AG20443 (cell line): Measurements from ENCODE around the gene ASB13.
A peak's percentile ranks its signal among the peaks of the same experiment; 100 is the strongest.
"Not testable (repeated sequence)": the region's sequence is repeated elsewhere in the genome, so short reads cannot be mapped to it uniquely, and the experiment has no call there.

Experiments
- DNase-seq: peaks from one replicate; pipeline ENCODE4 v3.0.0; 2012; ENCODE audit warnings: low spot score, mixed read lengths

The ASB13 gene

DNA sequence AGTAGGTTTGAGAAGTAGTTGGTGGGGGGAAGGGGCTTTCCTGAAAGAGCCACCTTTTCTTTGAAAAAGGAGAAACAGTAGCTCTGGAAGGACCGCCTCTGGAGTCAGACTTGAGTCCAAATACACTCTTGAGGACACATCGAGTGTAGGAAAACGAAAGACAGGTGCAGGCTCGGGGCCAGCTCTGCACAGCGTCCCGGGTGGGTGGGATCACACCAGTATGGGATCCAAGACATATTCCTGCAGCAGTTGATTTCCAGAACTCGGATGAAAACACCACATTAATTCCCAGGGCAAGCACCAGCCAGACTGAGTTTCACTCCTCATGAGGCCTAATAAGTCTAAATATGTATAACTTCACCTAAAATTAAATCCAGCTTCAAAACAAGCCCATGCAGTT lies 61.4 kb downstream of the ASB13 start:
- DNase-seq = no peak

DNA sequence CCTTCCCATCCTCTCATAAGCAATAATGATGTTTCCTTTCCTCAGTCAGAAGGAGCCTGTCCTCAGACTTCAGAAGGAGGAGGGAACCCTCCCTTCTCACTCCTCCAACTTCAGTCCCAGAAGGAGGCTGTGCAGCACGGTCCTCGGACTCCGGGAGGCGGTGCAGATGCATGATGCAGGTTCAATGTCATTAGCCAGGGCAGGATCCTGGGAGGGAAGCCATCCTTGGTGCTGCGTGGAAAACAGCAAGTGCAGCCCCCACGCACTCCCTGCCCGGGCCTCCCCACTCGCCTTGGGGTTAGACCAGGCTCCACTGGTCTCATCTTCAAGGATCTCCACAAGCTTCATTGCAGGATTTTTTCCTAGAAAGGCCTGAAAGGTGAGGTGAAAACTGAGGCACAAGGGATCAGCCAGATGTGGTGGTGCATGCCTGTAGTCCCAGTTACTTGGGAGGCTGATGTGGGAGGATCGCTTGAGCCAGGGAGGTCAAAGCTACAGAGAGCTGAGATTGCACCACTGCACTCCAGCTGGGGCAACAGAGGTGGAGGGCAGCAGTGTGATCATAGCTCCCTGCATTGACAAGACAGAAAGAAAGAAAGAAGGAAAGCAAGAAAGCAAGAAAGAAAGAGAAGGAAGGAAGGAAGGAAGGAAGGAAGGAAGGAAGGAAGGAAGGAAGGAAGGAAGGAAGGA lies 62.0 kb downstream of the ASB13 start:
- DNase-seq = no peak

DNA sequence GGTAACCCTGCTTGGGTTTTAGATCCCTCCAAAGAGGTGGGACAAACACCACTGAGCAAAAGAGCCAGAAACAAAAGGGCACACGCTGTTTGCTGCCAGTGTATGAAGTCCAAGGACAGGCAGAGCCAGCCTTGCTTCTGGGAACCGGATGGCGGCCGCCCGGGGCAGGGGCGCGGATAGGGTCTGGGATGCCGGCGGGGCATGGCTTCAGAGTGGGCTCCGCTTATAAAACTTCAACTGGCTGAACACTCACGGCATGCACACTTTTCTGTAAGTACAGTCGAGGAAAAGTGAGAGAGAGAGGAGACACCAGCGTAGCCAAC lies 62.6 kb downstream of the ASB13 start:
- DNase-seq = no peak

DNA sequence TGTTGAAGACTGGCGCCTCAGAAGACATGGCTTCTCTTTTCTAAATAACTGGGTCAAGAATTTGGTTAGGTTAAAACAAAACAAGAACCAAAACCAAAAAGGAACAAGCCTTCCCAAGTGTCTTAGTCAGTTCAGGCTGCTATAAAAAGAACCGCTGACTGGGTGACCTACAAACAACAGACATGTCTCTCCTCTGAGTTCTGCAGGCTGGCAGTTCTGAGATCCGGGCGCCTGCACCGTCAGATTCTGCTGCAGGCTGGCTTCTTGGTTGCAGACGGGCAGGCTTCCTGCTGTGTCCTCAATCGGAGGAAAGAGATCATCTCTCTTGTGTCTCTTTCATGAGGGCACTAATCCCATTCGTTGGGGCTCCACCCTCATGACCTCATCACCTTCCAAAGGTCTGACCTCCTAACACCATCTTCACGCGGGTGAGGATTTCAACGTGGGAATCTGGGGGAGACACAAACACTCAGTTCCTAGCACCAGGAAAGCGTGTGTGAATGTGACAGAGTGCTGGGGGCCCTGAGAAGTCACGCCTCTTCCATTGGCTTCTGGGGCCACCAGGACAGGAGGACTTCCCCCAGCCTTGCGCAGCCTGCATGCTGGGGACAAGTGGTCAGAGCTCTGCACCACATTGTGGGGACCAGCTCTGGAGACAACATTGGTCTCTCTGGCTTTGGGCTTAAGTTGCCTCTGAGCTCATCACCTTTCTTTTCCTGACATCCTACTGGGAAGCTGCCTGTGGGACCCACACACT lies 63.1 kb downstream of the ASB13 start:
- DNase-seq = no peak

DNA sequence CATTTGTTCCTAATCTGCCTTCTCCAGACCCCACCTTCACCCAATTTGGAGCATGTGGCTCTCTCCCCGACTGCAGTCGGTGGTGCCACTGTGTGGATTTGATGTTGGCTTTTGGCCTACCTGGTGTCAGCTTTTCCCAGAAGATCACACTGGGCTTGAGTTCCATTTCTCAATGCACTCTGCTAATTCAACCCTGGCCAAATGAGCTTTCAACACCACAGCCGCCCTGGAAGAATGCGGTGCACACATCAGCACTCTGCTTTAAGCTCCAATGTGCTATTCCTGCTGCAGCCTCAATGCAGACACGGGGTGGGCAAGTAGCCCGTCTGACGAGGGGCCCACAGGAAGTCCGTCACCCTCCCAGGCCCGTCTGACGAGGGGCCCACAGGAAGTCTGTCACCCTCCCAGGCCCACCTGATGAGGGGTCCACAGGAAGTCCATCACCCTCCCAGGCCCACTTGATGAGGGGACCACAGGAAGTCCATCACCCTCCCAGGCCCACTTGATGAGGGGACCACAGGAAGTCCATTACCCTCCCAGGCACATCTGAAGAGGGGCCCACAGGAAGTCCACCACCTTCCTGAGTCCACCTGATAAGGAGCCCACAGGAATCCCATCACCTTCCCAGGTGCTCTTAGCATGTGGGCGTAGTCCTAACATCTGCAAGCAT lies 64.4 kb downstream of the ASB13 start:
- DNase-seq = no peak

DNA sequence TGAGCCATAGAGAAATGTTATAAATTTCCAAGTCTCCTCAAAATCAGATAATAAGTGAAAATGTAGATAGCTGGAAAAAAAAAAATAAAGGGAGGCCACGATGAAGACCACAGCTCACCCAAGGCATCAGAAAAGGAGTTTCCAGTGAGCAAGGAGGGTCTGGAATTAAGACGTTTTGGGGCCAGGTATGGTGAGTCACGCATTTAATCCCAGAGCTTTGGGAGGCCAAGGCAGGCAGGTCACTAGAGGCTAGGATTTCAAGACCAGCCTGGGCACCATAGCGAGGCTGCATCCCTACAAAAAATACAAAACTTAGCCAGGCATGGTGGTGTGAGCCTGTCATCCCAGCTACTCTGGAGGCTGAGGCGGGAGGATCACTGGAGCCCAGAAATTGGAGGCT lies 65.5 kb downstream of the ASB13 start:
- no peak for DNase-seq

DNA sequence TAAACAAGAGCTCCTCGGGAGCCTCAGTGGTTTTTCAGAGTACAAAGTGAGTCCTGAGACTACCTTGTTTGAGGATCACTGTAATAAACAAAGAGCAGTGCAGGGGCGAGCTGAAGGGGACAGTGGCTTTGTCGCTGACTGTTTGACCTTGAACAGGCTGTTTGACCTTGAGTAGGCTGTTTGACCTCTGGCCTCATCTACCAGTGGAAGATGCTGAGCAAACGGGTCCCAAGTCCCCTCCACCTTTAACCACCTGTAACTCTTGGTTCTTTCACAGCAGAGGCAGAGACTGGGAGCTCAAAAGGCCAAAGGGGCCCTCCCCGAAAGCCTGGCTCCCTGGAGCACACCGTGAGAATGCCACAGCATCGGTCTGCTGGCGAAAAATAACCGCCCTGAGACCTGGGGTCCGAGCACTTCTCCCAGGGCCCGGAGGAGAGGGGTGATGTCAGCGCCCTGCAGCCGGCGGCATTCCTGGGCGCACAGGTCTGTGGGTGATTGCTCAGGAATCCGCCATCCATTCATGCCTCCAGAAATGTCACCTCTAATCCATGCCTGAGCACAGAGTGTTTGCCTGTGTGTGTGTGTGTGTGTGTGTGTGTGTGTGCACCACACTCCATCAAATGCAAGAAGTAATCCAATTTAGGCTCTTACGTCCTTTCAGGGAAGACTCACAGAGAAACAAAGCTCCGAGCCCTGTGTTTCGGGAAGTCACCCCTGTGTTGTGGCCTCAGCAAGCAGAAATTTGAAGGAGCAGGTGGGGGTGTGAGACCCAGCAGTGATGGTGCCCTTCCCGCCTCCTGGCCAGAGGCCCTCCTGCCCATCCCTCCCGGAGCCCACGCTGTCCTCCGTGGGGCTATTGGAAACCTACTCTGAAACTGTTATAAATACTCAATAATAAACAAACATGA lies 66.5 kb downstream of the ASB13 start:
- DNase-seq = no peak

DNA sequence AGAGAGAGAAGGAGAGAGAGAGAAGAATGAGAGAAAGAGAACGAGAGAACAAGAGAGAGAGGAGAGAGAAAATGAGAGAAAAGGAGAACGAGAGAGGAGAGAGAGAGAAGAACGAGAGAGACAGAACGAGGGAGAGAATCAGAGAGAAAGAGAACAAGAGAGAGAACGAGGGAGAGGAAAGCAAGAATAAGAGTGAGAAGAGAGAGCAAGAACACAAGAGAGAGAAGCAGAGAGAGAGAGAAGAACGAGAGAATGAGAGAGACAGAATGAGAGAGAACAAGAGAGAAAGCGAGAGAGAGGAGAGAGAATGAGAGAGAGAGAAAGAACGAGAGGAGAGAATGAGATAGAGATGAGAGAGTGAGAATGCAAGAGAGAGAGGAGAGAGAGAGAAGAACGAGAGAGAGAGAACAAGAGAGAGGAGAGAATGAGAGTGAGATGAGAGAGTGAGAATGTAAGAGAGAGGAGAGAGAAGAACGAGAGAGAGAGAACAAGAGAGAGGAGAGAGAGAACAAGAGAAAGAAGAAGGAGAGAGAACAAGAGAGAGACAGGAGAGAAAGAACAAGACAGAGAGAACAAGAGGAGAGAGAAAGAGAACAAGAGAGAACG lies 68.2 kb downstream of the ASB13 start:
- no peak for DNase-seq

DNA sequence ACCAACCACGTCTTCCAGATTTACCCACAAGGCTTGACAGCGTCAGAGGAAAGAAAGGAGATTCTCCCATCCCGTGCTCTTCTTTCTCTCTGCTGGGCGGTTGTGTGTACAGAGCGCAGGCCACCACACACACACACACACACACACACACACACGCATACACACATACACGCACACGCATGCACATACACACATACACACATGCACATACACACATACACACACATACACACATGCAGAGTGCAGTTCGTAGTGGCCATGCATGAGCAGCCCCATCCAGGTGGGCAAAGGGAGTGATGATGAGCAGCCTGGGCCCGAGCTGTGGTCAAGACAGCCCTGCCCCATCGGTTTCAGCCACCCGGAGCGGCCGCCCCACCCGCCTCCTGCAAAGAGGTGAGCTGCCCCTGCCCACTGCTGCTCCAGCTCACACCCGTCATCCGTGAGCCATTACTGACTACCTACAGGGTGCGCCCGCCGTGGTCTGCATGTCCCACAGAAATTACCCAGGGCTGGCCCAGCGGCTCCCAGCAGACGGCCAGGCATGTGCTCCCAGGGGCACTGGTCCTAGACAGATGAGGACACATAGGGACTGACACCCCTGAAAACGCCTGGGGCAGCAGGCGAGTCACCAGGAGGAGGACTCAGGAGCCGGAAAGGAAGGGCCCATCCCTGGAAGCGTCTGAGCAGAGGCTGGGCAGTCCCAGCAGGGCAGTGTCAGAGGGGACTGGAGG lies 69.6 kb downstream of the ASB13 start:
- DNase-seq = peak; percentile 58

DNA sequence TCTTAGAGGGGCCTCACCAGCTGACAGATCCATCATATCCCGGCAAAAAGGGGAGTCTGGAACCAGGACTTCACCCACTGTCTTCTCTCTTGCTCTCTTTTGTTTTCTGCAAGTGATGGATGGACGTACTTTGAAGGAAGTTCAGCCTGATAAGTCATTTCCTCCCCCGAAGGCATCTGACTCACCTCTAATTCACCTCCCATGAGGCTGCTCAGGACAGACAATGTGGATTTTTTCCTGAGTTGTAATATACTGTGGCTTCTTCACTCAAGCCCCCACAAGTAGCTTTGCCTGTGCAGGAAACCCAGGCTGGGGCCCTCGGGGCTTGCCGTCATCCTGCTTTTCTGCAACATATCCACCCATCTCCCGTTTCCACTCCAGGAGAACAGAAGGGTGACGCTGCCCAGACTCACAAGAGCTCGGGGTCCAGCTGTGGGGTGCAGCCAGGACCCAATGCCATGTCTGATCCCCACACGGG lies 70.4 kb downstream of the ASB13 start:
- DNase-seq = peak; percentile 73

DNA sequence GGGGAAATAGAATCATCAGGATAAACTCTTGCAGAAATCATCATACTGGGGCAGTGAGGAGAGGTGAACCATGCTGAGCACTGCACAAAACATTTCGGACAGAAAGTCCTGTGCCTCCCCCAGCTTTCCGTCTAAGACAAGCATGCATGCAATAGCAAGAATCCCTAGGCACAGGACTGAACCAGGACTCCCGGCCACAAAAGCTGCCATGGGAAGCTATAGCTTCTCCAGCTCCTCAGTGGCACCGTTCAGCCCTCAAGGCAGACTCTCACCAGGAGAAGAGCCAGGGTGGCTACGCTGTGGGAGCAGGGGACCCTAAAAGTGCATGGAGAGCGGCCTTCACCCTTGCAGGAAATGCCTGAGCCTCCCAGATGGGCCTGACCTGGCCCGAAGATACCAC lies 70.8 kb downstream of the ASB13 start:
- DNase-seq = no peak

DNA sequence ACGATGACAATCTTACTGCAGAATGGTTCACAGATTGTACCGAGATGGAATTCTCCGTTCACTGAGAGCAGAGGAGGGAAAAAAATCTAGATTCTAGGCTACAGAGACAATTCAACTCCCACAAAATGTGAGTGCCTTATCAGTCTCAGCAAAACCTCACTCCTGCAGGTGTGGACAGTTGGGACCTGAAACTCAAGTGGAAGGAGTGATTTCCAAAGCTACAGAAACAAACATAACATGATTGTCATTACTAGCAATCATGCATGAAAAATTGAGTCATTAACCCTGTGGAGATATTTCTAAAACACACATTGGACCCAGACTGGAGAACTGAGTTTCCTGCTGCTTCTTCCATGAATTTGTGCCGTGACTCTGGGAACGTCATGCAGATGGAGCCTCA lies 71.3 kb downstream of the ASB13 start:
- no peak for DNase-seq

DNA sequence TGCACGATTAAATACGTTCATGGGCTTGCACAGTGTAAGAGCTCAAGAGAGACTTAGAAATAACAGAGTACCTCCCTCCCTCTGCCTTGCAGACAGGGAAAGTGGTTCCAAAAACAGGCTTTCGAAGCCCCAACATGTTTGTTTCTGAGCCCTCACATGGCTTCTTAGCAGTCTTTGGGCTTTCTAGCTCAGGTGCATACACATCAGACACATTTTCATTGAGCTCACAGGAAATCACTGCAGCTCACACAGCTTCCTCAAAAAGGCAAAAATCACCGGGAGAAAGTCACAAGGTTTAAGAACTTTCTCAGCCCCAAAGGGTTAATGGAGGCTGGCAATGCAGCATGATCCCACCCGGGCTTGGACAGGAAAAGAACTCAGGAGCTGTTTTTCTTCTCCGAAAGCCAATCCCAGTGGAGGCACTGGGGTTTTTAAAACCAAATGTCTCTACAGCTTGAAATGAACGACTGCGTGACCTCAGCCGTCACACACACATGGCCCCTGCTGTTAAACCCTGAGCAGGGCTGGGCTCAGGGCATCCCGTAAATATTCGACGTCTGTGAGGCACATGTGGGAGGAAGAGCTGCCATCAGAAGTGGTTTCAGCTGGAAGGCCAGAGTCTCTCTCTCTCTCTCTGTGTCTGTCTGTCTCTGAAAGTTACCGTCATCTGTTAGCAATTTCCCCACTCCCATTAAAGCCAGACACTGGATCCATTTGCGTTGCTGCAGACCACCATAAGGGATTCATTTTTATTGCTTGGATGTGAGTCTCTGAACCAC lies 71.9 kb downstream of the ASB13 start:
- peak; percentile 78 for DNase-seq

DNA sequence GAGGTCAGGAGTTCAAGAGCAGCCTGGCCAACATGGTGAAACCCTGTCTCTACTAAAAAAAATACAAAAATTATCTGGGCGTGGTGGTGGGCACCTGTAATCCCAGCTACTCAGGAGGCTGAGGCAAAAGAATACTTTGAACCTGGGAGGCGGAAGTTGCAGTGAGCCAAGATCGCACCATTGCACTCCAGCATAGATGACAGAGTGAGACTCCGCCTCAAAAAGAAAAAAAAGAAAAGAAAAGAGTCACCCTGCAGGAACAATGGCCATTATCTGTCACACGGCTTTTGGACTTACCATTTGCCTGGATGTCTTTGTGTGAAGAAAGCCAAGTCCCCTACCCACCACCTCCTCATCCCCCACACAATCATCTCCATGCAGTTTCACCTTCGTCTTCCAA lies 73.0 kb downstream of the ASB13 start:
- DNase-seq = not testable (repeated sequence)

DNA sequence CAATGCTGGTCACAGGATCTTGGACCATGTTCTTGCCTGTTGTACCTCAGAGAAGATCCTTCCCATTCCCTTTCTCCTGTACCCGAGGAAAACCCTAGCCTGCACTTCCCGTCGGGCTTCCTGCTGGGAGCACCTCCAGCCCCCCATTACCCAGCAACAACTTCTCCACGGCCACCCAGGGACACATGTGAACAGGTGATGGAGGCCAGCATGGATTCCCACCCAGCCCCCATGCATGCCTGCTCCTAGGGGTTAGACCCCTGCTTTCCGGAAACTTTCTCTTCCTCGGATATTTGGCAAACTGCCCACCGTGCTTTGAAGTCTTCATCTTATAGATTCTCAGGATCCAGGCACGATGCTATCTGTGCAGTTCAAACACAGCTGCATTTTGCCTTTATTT lies 74.3 kb downstream of the ASB13 start:
- DNase-seq = no peak

DNA sequence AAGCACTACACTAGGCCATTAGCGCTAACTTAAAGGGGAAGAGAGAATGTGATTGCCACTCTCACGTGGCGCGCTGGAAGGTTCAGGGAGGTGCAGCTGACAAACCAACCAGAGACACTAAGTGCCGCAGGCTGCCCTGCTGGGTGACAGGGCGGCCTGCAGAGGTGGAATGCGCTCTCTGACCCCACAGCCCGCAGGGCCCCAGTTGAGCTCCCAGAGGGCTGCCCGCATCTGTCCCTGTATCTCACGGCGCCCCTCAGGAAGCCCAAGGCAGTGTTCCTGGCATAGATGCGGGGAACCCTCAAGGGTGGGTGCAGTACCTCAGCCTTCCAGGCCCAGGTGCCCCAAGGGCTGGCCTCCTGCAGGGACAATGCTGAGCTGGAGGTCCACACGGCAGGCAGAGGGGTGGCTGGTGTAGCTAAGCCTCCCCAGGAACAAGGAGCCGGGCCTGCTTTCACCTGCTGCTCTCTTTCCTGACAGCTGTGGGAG lies 75.0 kb downstream of the ASB13 start:
- DNase-seq = no peak

DNA sequence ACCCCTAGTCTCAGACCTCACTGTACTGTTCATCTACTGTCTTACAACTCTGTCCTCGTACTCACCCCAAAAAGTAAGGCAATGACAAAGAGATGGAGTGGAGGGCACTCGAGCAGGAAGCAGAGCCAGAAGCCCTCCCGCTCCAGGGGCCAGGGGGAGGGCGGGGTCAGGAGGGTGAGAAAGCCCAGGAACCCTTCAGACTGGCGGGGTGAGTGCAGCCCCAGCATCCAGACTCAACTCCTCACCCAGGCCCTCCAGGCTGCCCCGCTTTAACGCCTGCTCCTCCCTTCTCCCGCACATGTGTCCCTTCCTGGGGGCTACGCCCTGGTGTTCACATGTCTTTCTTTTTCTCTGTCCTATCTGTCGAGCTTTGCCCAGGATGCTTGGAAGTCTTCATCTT lies 75.6 kb downstream of the ASB13 start:
- DNase-seq = no peak

DNA sequence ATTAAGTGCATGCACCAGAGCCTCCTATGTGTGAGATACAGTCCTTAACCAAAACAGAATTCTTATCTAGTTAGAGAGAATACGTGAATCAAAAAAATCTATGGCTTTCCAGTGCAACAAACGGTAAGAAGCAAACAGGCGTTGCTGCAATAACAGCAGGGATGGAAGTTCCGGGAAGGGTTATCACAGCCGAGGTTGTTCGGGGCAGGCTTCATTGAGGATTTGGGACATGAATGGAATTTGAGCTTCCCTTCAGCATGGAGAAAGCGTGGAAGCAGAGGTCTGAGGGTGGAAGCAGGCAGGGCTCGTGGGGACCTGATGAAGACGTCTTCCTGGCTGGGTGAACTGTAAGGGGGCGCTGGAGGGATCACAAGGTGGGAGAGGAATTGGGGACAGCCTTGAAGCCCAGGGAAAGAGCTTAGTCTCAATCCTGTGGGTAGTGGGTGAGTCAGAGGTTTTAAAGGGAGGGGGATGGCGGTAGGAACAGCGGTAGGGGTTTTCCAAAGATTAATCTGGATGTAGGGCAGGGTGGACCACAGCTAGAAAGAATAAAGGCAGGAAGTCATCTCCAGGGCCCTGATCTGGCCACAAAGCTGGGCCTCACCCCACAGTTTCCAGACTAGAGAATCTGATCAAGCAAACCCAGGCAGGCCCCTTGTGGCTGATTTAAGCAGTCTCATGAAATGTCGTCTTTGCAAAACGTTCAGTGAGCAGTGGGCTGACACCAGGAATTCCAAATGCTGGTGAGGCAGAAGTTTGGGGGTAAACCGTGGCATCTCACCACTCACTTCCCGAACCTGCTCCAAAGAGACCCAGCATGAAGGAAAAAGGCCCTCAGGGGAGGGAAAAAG lies 76.5 kb downstream of the ASB13 start:
- DNase-seq = peak; percentile 62

DNA sequence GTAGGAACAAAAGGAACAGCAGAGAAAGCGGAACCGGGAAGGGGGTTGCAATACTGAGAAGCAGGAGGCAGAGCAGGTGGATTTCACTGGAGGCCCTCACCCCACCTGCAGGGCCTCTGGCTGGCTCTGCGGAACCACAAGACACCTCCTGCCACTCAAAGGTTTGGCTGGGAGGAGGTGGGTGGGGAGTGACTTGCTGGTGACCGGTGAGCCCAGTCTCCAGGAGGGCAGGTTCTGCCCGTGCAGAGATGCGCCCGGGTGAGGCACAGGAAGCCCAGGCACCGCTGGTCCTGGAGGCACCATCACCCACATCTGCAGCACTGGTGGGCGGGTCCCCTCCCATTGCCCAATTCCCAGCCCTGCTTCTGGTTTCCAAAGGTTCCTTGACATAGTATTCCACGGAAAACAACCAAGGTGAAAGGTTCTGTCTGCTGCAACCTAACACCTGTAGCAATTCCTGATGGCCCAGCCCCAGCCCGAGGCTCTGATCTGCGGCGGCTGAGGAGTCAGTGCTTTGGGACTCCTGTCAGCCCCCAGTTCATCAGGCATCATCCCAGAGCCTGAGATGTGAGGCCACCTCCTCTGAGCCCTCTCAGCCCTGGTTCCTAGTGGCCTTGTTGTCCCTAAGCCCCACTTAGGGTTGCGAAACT lies 77.3 kb downstream of the ASB13 start:
- DNase-seq = no peak
